HepG2 (cell line): ENCODE measurements around the gene CEMP1. TPM values are rescaled to one million over a fixed set of nuclear protein-coding genes. Genes with fewer than 3 reads are reported as not detected.
A peak's percentile ranks its signal among the peaks of the same experiment; 100 is the strongest.

Experiments
- ARHGAP35 ChIP-seq: sonication (generic); formaldehyde crosslinking; IDR thresholded peaks from 2 replicates; pipeline ENCODE4 v1.9.0; 2022; ENCODE audit warnings: mild to moderate bottlenecking, inconsistent platforms, moderate library complexity, missing genetic modification reagents, borderline replicate concordance
- ARNT2 ChIP-seq: sonication (generic); formaldehyde crosslinking; IDR thresholded peaks from 2 replicates; pipeline ENCODE4 v1.8.0; 2022; ENCODE audit warnings: mild to moderate bottlenecking, low read depth, missing genetic modification reagents, moderate library complexity
- BATF2 ChIP-seq: sonication (generic); formaldehyde crosslinking; IDR thresholded peaks from 2 replicates; pipeline ENCODE4 v1.8.0; 2022; ENCODE audit warnings: mild to moderate bottlenecking, missing genetic modification reagents, moderate library complexity
- GATA4 ChIP-seq: sonication (generic); IDR thresholded peaks from 2 replicates; pipeline ENCODE4 v1.6.1; 2016; ENCODE audit warnings: antibody characterized with exemption, low read depth, borderline replicate concordance
- GTF2F1 ChIP-seq: fragments of 150-350 bp; IDR thresholded peaks from 2 replicates; pipeline ENCODE4 v1.6.1; 2014; ENCODE audit warnings: low read length
- LRRFIP1 ChIP-seq: sonication (generic); formaldehyde crosslinking; conservative IDR thresholded peaks from 2 replicates; pipeline ENCODE4 v1.4.0; 2020; ENCODE audit warnings: missing genetic modification reagents
- MZF1 ChIP-seq: sonication (generic); formaldehyde crosslinking; IDR thresholded peaks from 2 replicates; pipeline ENCODE4 v1.8.1; 2023; ENCODE audit warnings: mild to moderate bottlenecking, missing genetic modification reagents, borderline replicate concordance
- SETDB1 ChIP-seq: sonication (generic); formaldehyde crosslinking; IDR thresholded peaks from 2 replicates; pipeline ENCODE4 v1.5.1; 2020; ENCODE audit warnings: missing genetic modification reagents, mild to moderate bottlenecking, borderline replicate concordance
- SIN3B ChIP-seq: fragments of 150-350 bp; IDR thresholded peaks from 2 replicates; pipeline ENCODE4 v1.6.1; 2014; ENCODE audit warnings: low read length
- TOPORS ChIP-seq: sonication (generic); formaldehyde crosslinking; IDR thresholded peaks from 2 replicates; pipeline ENCODE4 v1.8.0; 2023; ENCODE audit warnings: mild to moderate bottlenecking, missing genetic modification reagents
- ZBTB20 ChIP-seq: sonication (generic); formaldehyde crosslinking; IDR thresholded peaks from 2 replicates; pipeline ENCODE4 v1.8.1; 2023; ENCODE audit warnings: missing genetic modification reagents, low read depth, mild to moderate bottlenecking, borderline replicate concordance
- ZNF205 ChIP-seq: IDR thresholded peaks from 2 replicates; pipeline ENCODE4 v1.6.1; 2018; ENCODE audit warnings: missing biosample characterization, missing genetic modification reagents
- ZNF441 ChIP-seq: sonication (generic); formaldehyde crosslinking; IDR thresholded peaks from 2 replicates; pipeline ENCODE4 v1.7.0; 2021; ENCODE audit warnings: missing genetic modification reagents, borderline replicate concordance
- ZNF484 ChIP-seq: sonication (generic); formaldehyde crosslinking; IDR thresholded peaks from 2 replicates; pipeline ENCODE4 v1.5.1; 2020; ENCODE audit warnings: mild to moderate bottlenecking, low read depth, missing genetic modification reagents, borderline replicate concordance
- ZNF577 ChIP-seq: sonication (generic); formaldehyde crosslinking; IDR thresholded peaks from 2 replicates; pipeline ENCODE4 v1.4.0; 2020; ENCODE audit warnings: mild to moderate bottlenecking, low read depth, missing genetic modification reagents, borderline replicate concordance
- ZNF605 ChIP-seq: sonication (generic); formaldehyde crosslinking; IDR thresholded peaks from 2 replicates; pipeline ENCODE4 v1.8.0; 2022; ENCODE audit warnings: mild to moderate bottlenecking, missing genetic modification reagents
- polyA plus RNA-seq, 8 experiments: library from polyadenylated mRNA; depleted of rRNA in 3 of 8; stranded (reverse) in 7 of 8; unstranded in 1 of 8; fragments of >200 nt; fragmentation: Illumina TruSeq in 4 of 8; extraction: Trizol in 4 of 8; gene quantifications; 2 replicates each; pipeline versions ENCODE4 v1.2.1 to v1.2.3, GENCODE V29; 2011 to 2016; ENCODE audit warnings: low read depth in 4 of 8, missing spikeins in 1 of 8, mixed read lengths in 1 of 8; ENCODE audit not compliant: insufficient read depth in 1 of 8
- total RNA-seq, 5 experiments: library from RNA; depleted of rRNA; stranded (reverse); fragments of >200 nt; fragmentation: Illumina TruSeq; extraction: Trizol; gene quantifications; 2 replicates each; pipeline ENCODE4 v1.2.3, GENCODE V29; 2016; ENCODE audit warnings: low read depth in 1 of 5
- TF ChIP-seq, protein P1 (sequence below): sonication (generic); formaldehyde crosslinking; IDR thresholded peaks from 2 replicates; pipeline ENCODE4 v1.8.0; 2022; ENCODE audit warnings: mild to moderate bottlenecking, missing genetic modification reagents; ENCODE audit not compliant: insufficient replicate concordance
- TF ChIP-seq, protein P2 (sequence below): sonication (generic); formaldehyde crosslinking; IDR thresholded peaks from 2 replicates; pipeline ENCODE4 v1.5.0; 2020; ENCODE audit warnings: missing genetic modification reagents
- TF ChIP-seq, protein P3 (sequence below): sonication (generic); formaldehyde crosslinking; IDR thresholded peaks from 2 replicates; pipeline ENCODE4 v1.4.0; 2020; ENCODE audit warnings: missing genetic modification reagents, mild to moderate bottlenecking, borderline replicate concordance
- TF ChIP-seq, protein P4 (sequence below): IDR thresholded peaks from 2 replicates; pipeline ENCODE4 v1.6.1; 2012; ENCODE audit warnings: inconsistent platforms

CEMP1 gene
- total and polyA plus RNA-seq, 2 of the 13 experiments (the other 11 are each of a cell fraction or from before 2014, with no cell fraction given): not detected

GRCh38 chr16:2500918-2501750, 30.1 kb downstream of the CEMP1 start (continued):
- no peak for TF ChIP-seq SETDB1 (CRISPR knock-in tag)
- TF ChIP-seq ARHGAP35 (CRISPR knock-in tag): no peak
- no peak for TF ChIP-seq TOPORS (CRISPR knock-in tag)
- TF ChIP-seq ZNF605: no peak
- TF ChIP-seq ZNF577 (CRISPR knock-in tag): no peak
- TF ChIP-seq BATF2 (CRISPR knock-in tag): no peak
- TF ChIP-seq GTF2F1: no peak
- TF ChIP-seq ZBTB20 (CRISPR knock-in tag): peak; percentile 65; the same call in 1 of the 2 replicates
- TF ChIP-seq, protein P1, sequence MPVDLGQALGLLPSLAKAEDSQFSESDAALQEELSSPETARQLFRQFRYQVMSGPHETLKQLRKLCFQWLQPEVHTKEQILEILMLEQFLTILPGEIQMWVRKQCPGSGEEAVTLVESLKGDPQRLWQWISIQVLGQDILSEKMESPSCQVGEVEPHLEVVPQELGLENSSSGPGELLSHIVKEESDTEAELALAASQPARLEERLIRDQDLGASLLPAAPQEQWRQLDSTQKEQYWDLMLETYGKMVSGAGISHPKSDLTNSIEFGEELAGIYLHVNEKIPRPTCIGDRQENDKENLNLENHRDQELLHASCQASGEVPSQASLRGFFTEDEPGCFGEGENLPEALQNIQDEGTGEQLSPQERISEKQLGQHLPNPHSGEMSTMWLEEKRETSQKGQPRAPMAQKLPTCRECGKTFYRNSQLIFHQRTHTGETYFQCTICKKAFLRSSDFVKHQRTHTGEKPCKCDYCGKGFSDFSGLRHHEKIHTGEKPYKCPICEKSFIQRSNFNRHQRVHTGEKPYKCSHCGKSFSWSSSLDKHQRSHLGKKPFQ: no peak
- no peak for TF ChIP-seq LRRFIP1 (CRISPR knock-in tag)
- no peak for TF ChIP-seq GATA4
- TF ChIP-seq ARNT2 (CRISPR knock-in tag): no peak; the same call in 1 of the 2 replicates
- no peak for TF ChIP-seq MZF1
- TF ChIP-seq SIN3B: no peak
- no peak for TF ChIP-seq ZNF205 (CRISPR knock-in tag)
- no peak for TF ChIP-seq ZNF484 (CRISPR knock-in tag)
- TF ChIP-seq ZNF441 (CRISPR knock-in tag): no peak
- TF ChIP-seq, protein P2, sequence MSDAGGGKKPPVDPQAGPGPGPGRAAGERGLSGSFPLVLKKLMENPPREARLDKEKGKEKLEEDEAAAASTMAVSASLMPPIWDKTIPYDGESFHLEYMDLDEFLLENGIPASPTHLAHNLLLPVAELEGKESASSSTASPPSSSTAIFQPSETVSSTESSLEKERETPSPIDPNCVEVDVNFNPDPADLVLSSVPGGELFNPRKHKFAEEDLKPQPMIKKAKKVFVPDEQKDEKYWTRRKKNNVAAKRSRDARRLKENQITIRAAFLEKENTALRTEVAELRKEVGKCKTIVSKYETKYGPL (CRISPR knock-in tag): no peak
- TF ChIP-seq, protein P3, sequence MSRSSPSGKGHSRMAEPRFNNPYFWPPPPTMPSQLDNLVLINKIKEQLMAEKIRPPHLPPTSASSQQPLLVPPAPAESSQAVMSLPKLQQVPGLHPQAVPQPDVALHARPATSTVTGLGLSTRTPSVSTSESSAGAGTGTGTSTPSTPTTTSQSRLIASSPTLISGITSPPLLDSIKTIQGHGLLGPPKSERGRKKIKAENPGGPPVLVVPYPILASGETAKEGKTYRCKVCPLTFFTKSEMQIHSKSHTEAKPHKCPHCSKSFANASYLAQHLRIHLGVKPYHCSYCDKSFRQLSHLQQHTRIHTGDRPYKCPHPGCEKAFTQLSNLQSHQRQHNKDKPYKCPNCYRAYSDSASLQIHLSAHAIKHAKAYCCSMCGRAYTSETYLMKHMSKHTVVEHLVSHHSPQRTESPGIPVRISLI (CRISPR knock-in tag): no peak
- TF ChIP-seq, protein P4, sequence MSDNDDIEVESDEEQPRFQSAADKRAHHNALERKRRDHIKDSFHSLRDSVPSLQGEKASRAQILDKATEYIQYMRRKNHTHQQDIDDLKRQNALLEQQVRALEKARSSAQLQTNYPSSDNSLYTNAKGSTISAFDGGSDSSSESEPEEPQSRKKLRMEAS: 0 out of 2 replicates have a peak, but pooled peaks have one; percentile 4
